H9 (cell line): ENCODE results near the gene PLEKHA4. TPM values are rescaled to one million over a fixed set of nuclear protein-coding genes. Genes with fewer than 3 reads are reported as not detected.

Source experiments
- DNase-seq: peaks from one replicate; pipeline ENCODE4 v3.0.0-alpha.2; 2017
- H2AFZ ChIP-seq: one replicate; pipeline ENCODE4 v1.6.1; 2013; ENCODE audit warnings: mild to moderate bottlenecking, low read length, control low read depth, moderate library complexity
- H2AK5ac ChIP-seq: 2 replicates; pipeline ENCODE4 v1.6.1; 2013; ENCODE audit warnings: low read length, control low read depth, mixed read lengths; ENCODE audit not compliant: insufficient read length
- H2BK120ac ChIP-seq: one replicate; pipeline ENCODE4 v1.6.1; 2013; ENCODE audit warnings: low read depth, mild to moderate bottlenecking, low read length, control low read depth, inconsistent platforms; ENCODE audit not compliant: poor library complexity, severe bottlenecking
- H2BK12ac ChIP-seq: 2 replicates; pipeline ENCODE4 v1.6.1; 2013; ENCODE audit warnings: low read length, control low read depth, mixed read lengths, low read depth; ENCODE audit not compliant: insufficient read length
- H2BK15ac ChIP-seq: 2 replicates; pipeline ENCODE4 v1.6.1; 2013; ENCODE audit warnings: low read depth, low read length, control low read depth
- H2BK20ac ChIP-seq: one replicate; pipeline ENCODE4 v1.6.1; 2013; ENCODE audit warnings: low read depth, mild to moderate bottlenecking, low read length, control low read depth, inconsistent platforms; ENCODE audit not compliant: poor library complexity, severe bottlenecking
- H2BK5ac ChIP-seq: 2 replicates; pipeline ENCODE4 v1.6.1; 2013; ENCODE audit warnings: low read length, control low read depth, mixed read lengths; ENCODE audit not compliant: insufficient read length
- H3K14ac ChIP-seq: 2 replicates; pipeline ENCODE4 v1.6.1; 2013; ENCODE audit warnings: low read length, control low read depth; ENCODE audit not compliant: insufficient read depth
- H3K18ac ChIP-seq: 2 replicates; pipeline ENCODE4 v1.6.1; 2013; ENCODE audit warnings: low read depth, mild to moderate bottlenecking, mixed read lengths, low read length, control low read depth; ENCODE audit not compliant: insufficient read length
- H3K23ac ChIP-seq: 2 replicates; pipeline ENCODE4 v1.6.1; 2013; ENCODE audit warnings: low read length, control low read depth, mixed read lengths, low read depth; ENCODE audit not compliant: insufficient read length
- H3K23me2 ChIP-seq: 2 replicates; pipeline ENCODE4 v1.6.1; 2013; ENCODE audit warnings: low read depth, mild to moderate bottlenecking, mixed read lengths, low read length, control low read depth; ENCODE audit not compliant: insufficient read length, poor library complexity, severe bottlenecking
- H3K27ac ChIP-seq: 2 replicates; pipeline ENCODE4 v1.5.1; 2013; ENCODE audit warnings: low read length, control low read depth, mixed read lengths, low read depth; ENCODE audit not compliant: insufficient read length
- H3K27me3 ChIP-seq: 2 replicates; pipeline ENCODE4 v1.6.1; 2013; ENCODE audit warnings: low read length, control low read depth, inconsistent platforms; ENCODE audit not compliant: insufficient read depth
- H3K4ac ChIP-seq: 2 replicates; pipeline ENCODE4 v1.6.1; 2013; ENCODE audit warnings: low read depth, mild to moderate bottlenecking, control low read depth, inconsistent platforms, low read length, moderate library complexity
- H3K4me1 ChIP-seq: 2 replicates; pipeline ENCODE4 v1.6.1; 2013; ENCODE audit warnings: low read length, control low read depth, inconsistent platforms; ENCODE audit not compliant: insufficient read depth
- H3K4me2 ChIP-seq: 2 replicates; pipeline ENCODE4 v1.6.1; 2013; ENCODE audit warnings: low read length, control low read depth, mixed read lengths; ENCODE audit not compliant: insufficient read length, insufficient read depth
- H3K56ac ChIP-seq: 2 replicates; pipeline ENCODE4 v1.6.1; 2013; ENCODE audit warnings: low read depth, mild to moderate bottlenecking, mixed read lengths, low read length, control low read depth; ENCODE audit not compliant: insufficient read length
- H3K79me1 ChIP-seq: 2 replicates; pipeline ENCODE4 v1.6.1; 2013; ENCODE audit warnings: low read depth, mild to moderate bottlenecking, moderate library complexity, low read length, control low read depth, inconsistent platforms; ENCODE audit not compliant: insufficient read depth, poor library complexity, severe bottlenecking
- H3K79me2 ChIP-seq: 2 replicates; pipeline ENCODE4 v1.6.1; 2013; ENCODE audit warnings: low read length, control low read depth, inconsistent platforms; ENCODE audit not compliant: insufficient read depth
- H3K9ac ChIP-seq: 2 replicates; pipeline ENCODE4 v1.6.1; 2013; ENCODE audit warnings: low read length, control low read depth, mixed read lengths; ENCODE audit not compliant: insufficient read length; ENCODE audit errors: extremely low read depth
- H3K9me3 ChIP-seq: one replicate; pipeline ENCODE4 v1.6.1; 2013; ENCODE audit warnings: low read depth, low read length, inconsistent platforms; ENCODE audit not compliant: control insufficient read depth
- H3T11ph ChIP-seq: one replicate; pipeline ENCODE4 v1.6.1; 2013; ENCODE audit warnings: mild to moderate bottlenecking, low read length, control low read depth, inconsistent platforms
- H4K20me1 ChIP-seq: one replicate; pipeline ENCODE4 v1.6.1; 2013; ENCODE audit not compliant: control insufficient read depth, insufficient read length, insufficient read depth
- H4K5ac ChIP-seq: 2 replicates; pipeline ENCODE4 v1.6.1; 2013; ENCODE audit warnings: low read depth, mild to moderate bottlenecking, mixed read lengths, low read length, control low read depth; ENCODE audit not compliant: insufficient read length
- H4K8ac ChIP-seq: replicated peaks from 2 replicates; pipeline ENCODE4 v1.6.1; 2013; ENCODE audit warnings: low read length, control low read depth, mixed read lengths, low read depth; ENCODE audit not compliant: insufficient read length
- H4K91ac ChIP-seq: 2 replicates; pipeline ENCODE4 v1.6.1; 2013; ENCODE audit warnings: low read depth, mild to moderate bottlenecking, moderate library complexity, mixed read lengths, low read length, control low read depth; ENCODE audit not compliant: insufficient read length
- H3K27ac Mint-ChIP-seq, 3 experiments: 2 replicates in 2 of 3; 3 replicates in 1 of 3; pipeline ENCODE4 v1.8.0; 2020 to 2021; ENCODE audit warnings: mixed read lengths in 3 of 3, mild to moderate bottlenecking in 1 of 3, moderate library complexity in 1 of 3
- H3K27me3 Mint-ChIP-seq: 2 replicates; pipeline ENCODE4 v1.8.0; 2021; ENCODE audit warnings: low read depth, mild to moderate bottlenecking, moderate library complexity, mixed read lengths
- H3K36me3 Mint-ChIP-seq, 3 experiments: 2 replicates in 2 of 3; 3 replicates in 1 of 3; pipeline ENCODE4 v1.8.0; 2020 to 2021; ENCODE audit warnings: low read depth in 3 of 3, mixed read lengths in 3 of 3; ENCODE audit not compliant: insufficient read depth in 1 of 3
- H3K4me1 Mint-ChIP-seq, 2 experiments: 2 replicates each; pipeline ENCODE4 v1.8.0; 2020; ENCODE audit warnings: mixed read lengths in 2 of 2
- H3K4me3 Mint-ChIP-seq, 2 experiments: 2 replicates in 1 of 2; 3 replicates in 1 of 2; pipeline ENCODE4 v1.8.0; 2020 to 2021; ENCODE audit warnings: mild to moderate bottlenecking in 2 of 2, mixed read lengths in 2 of 2, moderate library complexity in 1 of 2
- H3K9me3 Mint-ChIP-seq, 2 experiments: 2 replicates in 1 of 2; 3 replicates in 1 of 2; pipeline ENCODE4 v1.8.0; 2020; ENCODE audit warnings: mild to moderate bottlenecking in 2 of 2, mixed read lengths in 2 of 2, moderate library complexity in 1 of 2
- WGBS: extraction: QIAGEN DNeasy Blood & Tissue Kit; methylation state at CpG from one replicate; pipeline ENCODE4 v1.1.7; 2013; ENCODE audit warnings: missing lambda C conversion rate, low lambda C conversion rate, mixed read lengths; ENCODE audit not compliant: insufficient read length; ENCODE audit errors: extremely low coverage; 5-methylcytosine and 5-hydroxymethylcytosine counted together
- total RNA-seq: library from RNA; stranded (reverse); gene quantifications from 2 replicates; pipeline ENCODE4 v1.2.1, GENCODE V29; 2021
- TF ChIP-seq, protein P1 (sequence below): fragments of 200-600 bp; sonication (generic); conservative IDR thresholded peaks from 3 replicates; pipeline ENCODE4 v1.8.0; 2021; ENCODE audit warnings: antibody characterized with exemption, mild to moderate bottlenecking

Gene PLEKHA4
- total RNA-seq, 1 experiment from 2014 or later, result 15.3 TPM

DNA sequence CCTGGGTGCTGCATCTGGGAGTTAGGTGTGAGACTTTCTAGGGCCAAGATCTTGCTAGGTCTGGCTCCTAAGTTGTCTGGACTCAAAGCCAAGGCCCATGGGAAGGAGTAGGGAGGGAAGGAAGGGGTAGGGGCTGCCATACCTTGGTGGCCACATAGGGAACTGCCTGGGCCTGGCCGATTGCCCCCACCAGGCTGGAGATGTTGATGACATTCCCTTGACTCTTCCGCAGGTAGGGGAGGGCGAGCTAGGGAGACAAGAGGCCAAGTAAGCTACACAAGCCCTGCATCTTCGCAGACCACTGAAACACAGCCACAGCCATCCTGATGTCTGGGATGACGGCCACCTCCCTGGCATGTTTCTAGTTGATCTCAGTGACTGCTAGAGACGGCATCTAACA lies 53.5 kb downstream of the PLEKHA4 start:
- H3K27ac ChIP-seq, result no peak overlapping the region
- no peaks in the 10 kb centered on the region for H3K4me1 ChIP-seq
- H4K20me1 ChIP-seq, result no peaks in the 10 kb centered on the region
- no peak overlapping the region for H4K5ac ChIP-seq
- H3K4ac ChIP-seq, result no peak overlapping the region
- no peak overlapping the region for H4K8ac ChIP-seq
- Mint-ChIP-seq H3K27ac (no peak overlapping the region), H3K36me3 (no peaks in the 10 kb centered on the region), H3K4me3 (no peak overlapping the region; a peak in 1 of 5 replicates), H3K4me1 (peaks cover 18 to 29% of the 10 kb centered on the region in 2 experiments), H3K27me3 (peaks cover 19% of the 10 kb centered on the region), H3K9me3 (no peaks in the 10 kb centered on the region; a peak in 1 of 5 replicates)
- no peak overlapping the region for H3K18ac ChIP-seq
- H3K9ac ChIP-seq, result no peak overlapping the region
- H2AK5ac ChIP-seq, result no peak overlapping the region
- no peak overlapping the region for H3K23ac ChIP-seq
- no peak overlapping the region for H2BK15ac ChIP-seq
- H2BK12ac ChIP-seq, result peak overlapping the region; percentile 71
- H3K14ac ChIP-seq, result no peak overlapping the region; the same call in 1 of the 2 replicates
- H2BK5ac ChIP-seq, result no peak overlapping the region
- H3K4me2 ChIP-seq, result no peak overlapping the region
- no CpG with 5 or more reads among the region's 6 CpGs for WGBS
- TF ChIP-seq, protein P1, sequence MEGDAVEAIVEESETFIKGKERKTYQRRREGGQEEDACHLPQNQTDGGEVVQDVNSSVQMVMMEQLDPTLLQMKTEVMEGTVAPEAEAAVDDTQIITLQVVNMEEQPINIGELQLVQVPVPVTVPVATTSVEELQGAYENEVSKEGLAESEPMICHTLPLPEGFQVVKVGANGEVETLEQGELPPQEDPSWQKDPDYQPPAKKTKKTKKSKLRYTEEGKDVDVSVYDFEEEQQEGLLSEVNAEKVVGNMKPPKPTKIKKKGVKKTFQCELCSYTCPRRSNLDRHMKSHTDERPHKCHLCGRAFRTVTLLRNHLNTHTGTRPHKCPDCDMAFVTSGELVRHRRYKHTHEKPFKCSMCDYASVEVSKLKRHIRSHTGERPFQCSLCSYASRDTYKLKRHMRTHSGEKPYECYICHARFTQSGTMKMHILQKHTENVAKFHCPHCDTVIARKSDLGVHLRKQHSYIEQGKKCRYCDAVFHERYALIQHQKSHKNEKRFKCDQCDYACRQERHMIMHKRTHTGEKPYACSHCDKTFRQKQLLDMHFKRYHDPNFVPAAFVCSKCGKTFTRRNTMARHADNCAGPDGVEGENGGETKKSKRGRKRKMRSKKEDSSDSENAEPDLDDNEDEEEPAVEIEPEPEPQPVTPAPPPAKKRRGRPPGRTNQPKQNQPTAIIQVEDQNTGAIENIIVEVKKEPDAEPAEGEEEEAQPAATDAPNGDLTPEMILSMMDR, result peak; percentile 18; the same call in 2 of the 3 replicates
- H3K23me2 ChIP-seq, result peaks cover 7% of the 10 kb centered on the region
- H3K27me3 ChIP-seq, result no peaks in the 10 kb centered on the region; the same call in 1 of the 2 replicates
- H3K79me1 ChIP-seq, result no peaks in the 10 kb centered on the region
- H3K56ac ChIP-seq, result no peak overlapping the region
- no peak overlapping the region for H2AFZ ChIP-seq
- H2BK120ac ChIP-seq, result no peak overlapping the region
- DNase-seq, result peak; percentile 51
- peak overlapping the region; percentile 89 for H4K91ac ChIP-seq
- no peaks in the 10 kb centered on the region for H3K79me2 ChIP-seq
- no peak overlapping the region for H2BK20ac ChIP-seq
- no peak overlapping the region for H3T11ph ChIP-seq
- H3K9me3 ChIP-seq, result no peaks in the 10 kb centered on the region
